B cell (primary cell): ENCODE data around the gene ACOT11. TPM values are rescaled to one million over a fixed set of nuclear protein-coding genes. Genes with fewer than 3 reads are reported as not detected.

Experiments
- ATAC-seq: fragments of 200-7000 bp; cut with Tn5 transposase; one replicate; pipeline ENCODE4 v1.10.0; 2021; ENCODE audit warnings: low read depth, mild to moderate bottlenecking, moderate number of reproducible peaks, moderate library complexity
- CTCF ChIA-PET: fragments of 350-600 bp; sonication (Branson Sonifier 250); formaldehyde crosslinking; loops from one replicate; lab custom pipeline; 2021; ENCODE audit warnings: antibody characterized with exemption, inconsistent platforms; lab: Charles Lee
- POLR2A ChIA-PET: fragments of 350-600 bp; sonication (Branson Sonifier 250); formaldehyde crosslinking; loops from one replicate; lab custom pipeline; 2021; ENCODE audit warnings: antibody characterized with exemption; lab: Charles Lee
- DNase-seq: peaks from one replicate; pipeline ENCODE4 v3.0.0; 2013
- H2AFZ ChIP-seq: 2 replicates; pipeline ENCODE4 v1.6.1; 2012; ENCODE audit warnings: mild to moderate bottlenecking, low read depth, low read length; ENCODE audit not compliant: insufficient read depth, poor library complexity, severe bottlenecking
- H3K27ac ChIP-seq, 2 donors: 1 replicate in 1 of 2; 2 replicates in 1 of 2; pipeline ENCODE4 v1.5.1; 2012 to 2013; ENCODE audit warnings: low read length in 2 of 2, mild to moderate bottlenecking in 2 of 2, moderate library complexity in 1 of 2
- H3K27me3 ChIP-seq, 4 experiments: fragments of 200-600 bp in 1 of 4; sonication (generic) in 1 of 4; replicated peaks in 1 of 4; 1 replicate in 2 of 4; 2 replicates in 2 of 4; pipeline versions ENCODE4 v1.6.1 to v1.7.0; 2013 to 2016; ENCODE audit warnings: low read length in 3 of 4, mild to moderate bottlenecking in 2 of 4, mixed read lengths in 1 of 4, moderate library complexity in 1 of 4; ENCODE audit not compliant: insufficient read depth in 4 of 4, control insufficient read depth in 3 of 4; ENCODE audit errors: control extremely low read depth in 1 of 4
- H3K36me3 ChIP-seq, 2 experiments: replicated peaks in 1 of 2; 1 replicate in 1 of 2; 2 replicates in 1 of 2; pipeline versions ENCODE4 v1.6.1 to v1.7.1; 2013; ENCODE audit warnings: low read length in 1 of 2; ENCODE audit not compliant: insufficient read depth in 2 of 2, control insufficient read depth in 1 of 2; ENCODE audit errors: control extremely low read depth in 1 of 2, extremely low read depth in 1 of 2
- H3K4me1 ChIP-seq, 2 donors: fragments of 200-600 bp in 1 of 2; sonication (generic) in 1 of 2; 1 replicate in 1 of 2; 2 replicates in 1 of 2; pipeline versions ENCODE4 v1.5.1 to v1.6.1; 2013 to 2017; ENCODE audit warnings: low read length in 2 of 2; ENCODE audit not compliant: control insufficient read depth in 2 of 2, insufficient read depth in 2 of 2
- H3K4me2 ChIP-seq: replicated peaks from 2 replicates; pipeline ENCODE3; 2012; ENCODE audit warnings: mild to moderate bottlenecking, low read depth, low read length; ENCODE audit not compliant: poor library complexity, severe bottlenecking
- H3K4me3 ChIP-seq, 5 experiments: fragments of 200-600 bp in 1 of 5; sonication (generic) in 1 of 5; 1 replicate in 3 of 5; 2 replicates in 2 of 5; pipeline versions ENCODE4 v1.5.1 to v1.7.0; 2011 to 2016; ENCODE audit warnings: low read length in 4 of 5, mild to moderate bottlenecking in 4 of 5, low read depth in 2 of 5, control low read depth in 1 of 5, moderate library complexity in 1 of 5; ENCODE audit not compliant: insufficient read depth in 1 of 5; ENCODE audit errors: control extremely low read depth in 1 of 5, extremely low read depth in 1 of 5
- H3K79me2 ChIP-seq: fragments of 200-600 bp; sonication (generic); one replicate; pipeline ENCODE4 v1.6.0; 2016; ENCODE audit warnings: low read length; ENCODE audit not compliant: control insufficient read depth, insufficient read depth
- H3K9ac ChIP-seq: fragments of 200-600 bp; sonication (generic); 2 replicates; pipeline ENCODE4 v1.6.1; 2017; ENCODE audit warnings: mild to moderate bottlenecking, low read length, moderate library complexity
- H3K9me3 ChIP-seq, 3 donors: one replicate each; pipeline versions ENCODE4 v1.6.1 to v1.7.1; 2013; ENCODE audit warnings: low read length in 2 of 3; ENCODE audit not compliant: control insufficient read depth in 2 of 3, insufficient read depth in 1 of 3; ENCODE audit errors: control extremely low read depth in 1 of 3
- H4K20me1 ChIP-seq: 2 replicates; pipeline ENCODE4 v1.6.0; 2012; ENCODE audit warnings: mild to moderate bottlenecking, low read length; ENCODE audit not compliant: insufficient read depth, control insufficient read depth, poor library complexity, severe bottlenecking
- H3K27ac Mint-ChIP-seq: one replicate; pipeline ENCODE4 v1.8.0; 2021; ENCODE audit warnings: mixed read lengths
- H3K27me3 Mint-ChIP-seq: one replicate; pipeline ENCODE4 v1.8.0; 2021; ENCODE audit warnings: mixed read lengths
- H3K4me1 Mint-ChIP-seq: one replicate; pipeline ENCODE4 v1.8.0; 2021; ENCODE audit warnings: mixed read lengths
- H3K4me3 Mint-ChIP-seq: one replicate; pipeline ENCODE4 v1.8.0; 2021; ENCODE audit warnings: mixed read lengths
- H3K9me3 Mint-ChIP-seq: one replicate; pipeline ENCODE4 v1.8.0; 2022; ENCODE audit warnings: mixed read lengths; ENCODE audit not compliant: insufficient read depth
- CTCF ChIP-seq: fragments of 200-600 bp; IDR thresholded peaks from one replicate; pipeline ENCODE4 v1.8.0; 2022; ENCODE audit warnings: antibody characterized with exemption, mild to moderate bottlenecking
- EZH2 ChIP-seq: IDR thresholded peaks from 2 replicates; pipeline ENCODE4 v1.6.1; 2012; ENCODE audit warnings: borderline replicate concordance, low read depth, mild to moderate bottlenecking, moderate library complexity, low read length; ENCODE audit not compliant: insufficient read depth, poor library complexity, severe bottlenecking
- WGBS: methylation state at CpG from one replicate; pipeline ENCODE4 v1.1.5; 2013; ENCODE audit warnings: missing lambda C conversion rate; ENCODE audit not compliant: insufficient coverage; 5-methylcytosine and 5-hydroxymethylcytosine counted together
- intact Hi-C: fragments of 100-400 bp; cut with micrococcal nuclease; formaldehyde crosslinking; loops from one replicate; pipeline ENCODE4 v1.10.0; 2022
- polyA plus RNA-seq: library from polyadenylated mRNA; depleted of rRNA; stranded (reverse); fragments of >200 nt; gene quantifications from 2 replicates; pipeline ENCODE4 v1.2.3, GENCODE V29; 2012
- total RNA-seq, 2 donors: library from RNA; stranded (reverse); fragments of 120-200 nt in 1 of 2; gene quantifications; 1 replicate in 1 of 2; 2 replicates in 1 of 2; pipeline versions ENCODE4 v1.2.3 to v1.2.4, GENCODE V29; 2013 to 2022

ACOT11 gene
- total and polyA plus RNA-seq, 2 donors (not counting 1 experiment from before 2014, with no cell fraction given), result 0.03 to 0.07 TPM

GRCh38 chr1:54609301-54609921 lies 61.4 kb downstream of the ACOT11 start:
- H2AFZ ChIP-seq, result no peak overlapping the region
- H3K27me3 Mint-ChIP-seq, result no peaks in the 10 kb centered on the region
- intact Hi-C loops, result no loop called here
- ATAC-seq, result no peak
- ChIA-PET POLR2A (no interaction called here), CTCF (no interaction called here)
- H3K27me3 ChIP-seq, result no peaks in the 10 kb centered on the region
- no peaks in the 10 kb centered on the region for H3K79me2 ChIP-seq
- 87% methylated on average over 16 of the region's 16 CpGs for WGBS
- TF ChIP-seq CTCF (no peak), EZH2 (no peak)
- H3K27ac Mint-ChIP-seq, result no peak overlapping the region
- no peaks in the 10 kb centered on the region for H3K36me3 ChIP-seq
- no peak overlapping the region for H3K9ac ChIP-seq
- H4K20me1 ChIP-seq, result no peaks in the 10 kb centered on the region
- H3K4me2 ChIP-seq, result no peak overlapping the region
- no peaks in the 10 kb centered on the region for H3K4me1 ChIP-seq
- no peaks in the 10 kb centered on the region for H3K9me3 Mint-ChIP-seq
- peaks cover 6% of the 10 kb centered on the region for H3K4me1 Mint-ChIP-seq
- no peak overlapping the region for H3K4me3 ChIP-seq
- no peak overlapping the region for H3K27ac ChIP-seq
- no peak overlapping the region for H3K4me3 Mint-ChIP-seq
- DNase-seq, result no peak
- H3K9me3 ChIP-seq, result no peaks in the 10 kb centered on the region

DNA sequence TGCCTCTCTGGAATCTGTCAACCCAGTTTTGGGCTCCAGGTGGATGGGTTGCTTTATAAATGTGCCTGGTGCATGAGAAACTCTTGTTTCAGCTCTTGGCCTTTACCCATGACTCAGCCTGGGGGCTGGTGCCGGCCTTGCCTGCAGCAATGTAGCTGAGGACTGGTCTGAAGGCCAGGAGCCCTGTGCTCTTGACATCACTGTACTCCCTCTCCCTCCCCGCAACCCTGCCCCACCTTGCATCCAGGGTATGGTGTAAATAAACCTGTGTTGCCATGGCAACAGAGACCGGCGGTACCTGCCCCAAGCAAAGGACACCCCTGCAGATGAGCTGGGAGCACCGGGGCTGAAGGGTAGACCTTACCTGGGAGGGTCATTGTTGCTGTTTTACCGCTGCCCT lies 62.0 kb downstream of the ACOT11 start:
- H3K9me3 Mint-ChIP-seq, result no peaks in the 10 kb centered on the region
- no peaks in the 10 kb centered on the region for H3K79me2 ChIP-seq
- H3K9me3 ChIP-seq, result no peaks in the 10 kb centered on the region
- ChIA-PET CTCF (no interaction called here), POLR2A (no interaction called here)
- no peaks in the 10 kb centered on the region for H4K20me1 ChIP-seq
- DNase-seq (no peak), ATAC-seq (no peak)
- H3K4me3 Mint-ChIP-seq, result no peak overlapping the region
- H3K27me3 Mint-ChIP-seq, result no peaks in the 10 kb centered on the region
- H3K4me1 ChIP-seq, result no peaks in the 10 kb centered on the region
- intact Hi-C loops, result no loop called here
- no peak overlapping the region for H2AFZ ChIP-seq
- H3K27ac Mint-ChIP-seq, result no peak overlapping the region
- no peaks in the 10 kb centered on the region for H3K27me3 ChIP-seq
- no peak for TF ChIP-seq EZH2
- TF ChIP-seq CTCF, result no peak
- H3K36me3 ChIP-seq, result no peaks in the 10 kb centered on the region
- H3K9ac ChIP-seq, result no peak overlapping the region
- no peaks in the 10 kb centered on the region for H3K4me1 Mint-ChIP-seq
- H3K27ac ChIP-seq, result no peak overlapping the region
- no peak overlapping the region for H3K4me3 ChIP-seq
- H3K4me2 ChIP-seq, result no peak overlapping the region
- 82% methylated on average over 5 of the region's 6 CpGs for WGBS
